HL-60/S4 treated with phorbol 12-myristate 13-acetate at 8.2 ng/mL for 4 days and 3 days (cell line): ENCODE data around the gene TCEAL5.
"Not testable (repeated sequence)": the region's sequence is repeated elsewhere in the genome, so short reads cannot be mapped to it uniquely, and the experiment has no call there.

Experiments used
- in situ Hi-C: fragments of 300-500 bp; cut with MboI; formaldehyde crosslinking; loops from 2 replicates; pipeline ENCODE4 v1.15.0; 2022; ENCODE audit warnings: low sequenced_read_pairs

TCEAL5 gene, protein sequence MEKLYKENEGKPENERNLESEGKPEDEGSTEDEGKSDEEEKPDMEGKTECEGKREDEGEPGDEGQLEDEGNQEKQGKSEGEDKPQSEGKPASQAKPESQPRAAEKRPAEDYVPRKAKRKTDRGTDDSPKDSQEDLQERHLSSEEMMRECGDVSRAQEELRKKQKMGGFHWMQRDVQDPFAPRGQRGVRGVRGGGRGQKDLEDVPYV

DNA sequence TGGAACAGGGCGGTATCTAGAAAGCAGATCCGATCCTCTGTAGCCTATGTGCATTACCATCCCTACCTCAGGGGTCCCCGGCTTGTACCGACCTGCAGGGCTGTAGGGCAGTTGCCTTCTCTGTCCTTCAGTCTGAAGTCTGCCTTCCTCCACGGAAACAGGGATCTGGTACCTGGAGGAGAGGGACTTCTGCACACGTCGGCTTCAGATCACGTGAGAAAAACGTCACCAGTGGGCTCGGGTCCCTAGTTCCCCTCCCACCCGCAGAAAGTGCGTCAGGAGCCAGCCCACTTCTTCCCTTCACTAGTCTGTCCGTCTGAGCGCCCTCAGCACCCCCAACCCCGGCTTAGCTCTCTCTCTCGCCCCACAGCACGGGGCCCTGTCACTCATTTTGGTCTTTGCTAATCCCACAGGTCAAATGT lies at the start of gene TCEAL5:
TCEAL5 (minus strand) TSS at position 170 of the 422 bp plus-strand sequence. CDS start 2,187 bp downstream, outside the sequence.
- in situ Hi-C loops, result no loop called here

DNA sequence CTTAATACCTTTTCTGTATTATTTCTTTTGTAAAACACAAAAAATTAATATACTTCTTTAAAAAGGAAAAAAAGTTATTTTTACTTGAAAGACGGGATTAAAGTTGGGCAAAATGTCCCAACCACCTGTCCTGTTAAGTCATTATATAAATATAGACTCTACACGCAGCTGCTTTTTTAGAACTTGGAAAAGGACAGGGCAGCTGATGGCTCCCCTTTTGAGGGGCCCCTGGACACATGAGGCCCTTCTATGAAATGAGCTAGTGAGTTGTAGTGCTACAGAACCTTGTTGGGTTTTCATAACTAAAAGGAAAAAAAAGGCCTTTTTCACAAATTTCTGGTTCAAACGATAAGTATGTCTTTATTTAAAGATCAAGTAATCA lies 34.8 kb upstream of the TCEAL5 start:
- in situ Hi-C loops, result no loop called here

DNA sequence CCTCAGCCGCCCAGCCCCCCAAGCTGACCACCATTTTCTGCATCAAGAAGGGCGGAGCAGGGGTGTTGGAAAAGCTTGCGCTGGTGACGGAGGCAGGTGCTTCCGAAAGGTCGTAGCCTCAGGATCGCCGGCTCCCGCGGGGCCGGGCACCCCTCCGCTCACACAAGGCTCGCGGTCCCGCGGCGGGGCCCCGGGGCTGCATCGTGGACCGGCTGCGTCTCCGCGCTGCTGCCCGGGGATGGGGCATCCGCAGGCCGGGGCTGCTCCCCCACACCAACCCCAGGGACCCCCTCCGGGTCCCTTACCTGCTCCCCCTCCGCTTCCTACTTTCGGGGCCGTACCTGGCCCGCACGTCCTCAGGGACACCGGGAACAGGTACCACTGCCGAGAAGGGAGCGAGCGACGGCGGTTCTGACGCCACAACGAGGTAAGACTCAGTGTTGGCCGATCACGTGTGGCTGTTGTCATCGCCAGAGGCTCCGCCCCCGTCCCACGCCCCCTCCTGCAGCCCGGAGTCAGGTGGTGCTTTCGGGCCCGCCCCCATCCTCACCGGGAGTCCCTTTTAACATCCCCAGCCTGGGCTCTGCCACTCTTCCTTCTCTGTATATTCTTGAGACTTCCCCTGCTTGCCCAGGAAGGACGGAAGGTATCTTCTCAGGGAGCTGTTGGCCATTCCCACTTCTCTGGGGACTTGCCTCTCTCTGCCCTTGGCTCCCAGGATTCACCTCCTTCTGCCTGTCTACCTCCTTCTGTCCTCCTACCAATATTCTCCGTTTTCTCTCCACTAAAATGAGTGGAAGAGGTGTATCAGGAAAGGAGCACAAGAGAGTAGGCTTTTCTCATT lies 34.2 kb upstream of the TCEAL5 start, which contains the start of gene BEX2:
BEX2 (minus strand) TSS at position 436 of the 844 bp plus-strand sequence. CDS start 1,014 bp downstream, outside the sequence.
- in situ Hi-C loops, result no loop called here

DNA sequence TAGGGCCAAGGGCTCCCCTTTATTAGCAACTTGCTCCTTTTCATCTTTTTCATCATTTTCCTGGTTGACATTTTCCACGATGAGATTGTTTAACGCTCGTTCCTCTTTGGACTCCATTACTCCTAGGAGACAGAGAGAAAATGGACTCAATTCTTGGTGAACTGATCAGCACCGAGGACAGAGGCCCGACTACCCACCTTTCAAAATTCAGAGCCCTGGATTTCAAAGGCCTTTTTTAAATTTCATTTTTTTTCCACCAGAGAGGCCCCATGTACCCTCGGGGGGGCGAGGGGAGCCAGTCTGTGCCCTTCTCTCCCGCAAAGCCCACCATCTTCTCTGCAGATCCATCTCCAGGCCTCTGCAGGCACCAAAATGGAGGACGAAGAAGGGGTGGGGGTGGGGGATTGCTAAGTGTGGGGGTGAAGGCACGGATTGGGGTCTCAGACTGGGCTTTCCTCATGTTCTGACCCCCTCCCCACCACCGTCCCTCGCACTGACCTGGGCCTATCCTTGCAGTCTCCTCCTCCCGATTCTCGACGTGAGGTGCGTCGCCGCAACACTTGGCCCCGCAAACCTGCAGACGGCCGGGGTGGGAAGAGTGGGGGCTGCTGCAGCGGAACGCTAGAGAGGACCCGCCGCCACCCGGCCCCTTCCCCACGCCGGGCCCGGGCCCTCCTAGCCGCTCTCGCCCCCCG lies 33.5 kb upstream of the TCEAL5 start:
- in situ Hi-C loops, result no loop called here

DNA sequence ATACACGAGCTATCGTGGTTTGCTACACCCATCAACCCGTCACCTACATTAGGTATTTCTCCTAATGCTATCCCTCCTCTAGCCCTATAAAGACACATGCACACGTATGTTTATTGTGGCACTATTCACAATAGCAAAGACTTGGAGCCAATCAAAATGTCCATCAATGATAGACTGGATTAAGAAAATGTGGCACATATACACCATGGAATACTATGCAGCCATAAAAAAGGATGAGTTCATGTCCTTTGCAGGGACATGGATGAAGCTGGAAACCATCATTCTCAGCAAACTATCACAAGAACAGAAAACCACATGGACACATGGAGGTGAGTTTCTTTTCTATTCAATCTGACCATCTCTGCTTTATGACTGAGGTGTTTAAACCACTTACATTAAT lies 29.1 kb upstream of the TCEAL5 start:
- in situ Hi-C loops, result not testable (repeated sequence)

DNA sequence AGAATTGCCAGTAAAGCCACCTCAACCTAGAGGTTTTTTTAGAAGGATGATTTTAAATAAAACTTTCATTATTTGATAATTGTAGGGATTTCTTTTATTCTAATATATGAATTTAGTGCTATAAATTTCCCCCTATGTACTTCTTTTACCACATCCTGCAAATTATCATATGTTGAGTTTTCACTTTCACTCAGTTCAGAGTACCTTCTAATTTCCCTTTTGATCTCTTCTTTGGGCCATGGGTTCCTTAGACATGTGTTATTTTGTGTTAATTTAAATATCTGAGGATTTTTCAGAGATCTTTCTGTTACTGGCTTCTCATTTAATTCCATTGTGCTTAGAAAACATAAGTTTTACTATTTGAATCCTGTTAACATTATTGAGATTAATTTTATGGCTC lies 28.2 kb upstream of the TCEAL5 start:
- in situ Hi-C loops, result no loop called here

DNA sequence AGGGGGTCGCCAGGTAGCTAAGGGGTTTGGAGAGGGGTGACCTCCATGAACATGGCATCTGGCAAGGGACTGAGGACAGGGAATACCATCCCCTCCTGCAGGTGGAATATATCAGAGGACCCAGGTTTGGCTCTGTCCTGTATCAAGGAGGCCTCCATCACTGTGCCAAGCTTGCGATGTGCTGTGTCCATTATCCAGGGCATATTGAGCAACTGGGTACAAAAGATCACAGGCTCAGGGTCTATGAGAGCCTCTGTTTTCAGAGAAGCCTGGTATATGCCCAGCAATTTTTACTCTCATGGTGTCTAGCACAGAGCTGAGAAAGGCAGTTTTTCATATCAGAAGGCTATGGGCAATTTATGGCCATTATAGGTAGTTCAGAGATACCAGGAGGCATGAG lies 16.6 kb upstream of the TCEAL5 start:
- in situ Hi-C loops, result no loop called here

DNA sequence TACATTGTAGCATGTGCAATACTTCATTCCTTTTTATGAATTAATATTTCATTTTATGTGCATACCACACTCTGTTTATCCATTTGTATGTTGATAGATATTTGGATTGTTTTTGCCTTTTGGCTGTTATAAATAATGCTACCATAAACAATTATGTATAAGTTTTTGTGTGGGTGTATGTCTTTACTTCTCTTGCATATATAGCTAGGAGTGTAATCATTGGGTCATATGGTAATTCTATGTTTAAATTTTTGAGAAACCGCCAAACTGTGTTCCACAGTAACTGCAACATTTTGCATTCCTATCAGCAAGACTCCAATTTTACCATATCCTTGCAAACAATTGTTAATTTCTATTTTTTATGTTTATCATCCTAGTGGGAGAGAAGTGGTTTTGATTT lies 3.1 kb upstream of the TCEAL5 start:
- in situ Hi-C loops, result no loop called here

DNA sequence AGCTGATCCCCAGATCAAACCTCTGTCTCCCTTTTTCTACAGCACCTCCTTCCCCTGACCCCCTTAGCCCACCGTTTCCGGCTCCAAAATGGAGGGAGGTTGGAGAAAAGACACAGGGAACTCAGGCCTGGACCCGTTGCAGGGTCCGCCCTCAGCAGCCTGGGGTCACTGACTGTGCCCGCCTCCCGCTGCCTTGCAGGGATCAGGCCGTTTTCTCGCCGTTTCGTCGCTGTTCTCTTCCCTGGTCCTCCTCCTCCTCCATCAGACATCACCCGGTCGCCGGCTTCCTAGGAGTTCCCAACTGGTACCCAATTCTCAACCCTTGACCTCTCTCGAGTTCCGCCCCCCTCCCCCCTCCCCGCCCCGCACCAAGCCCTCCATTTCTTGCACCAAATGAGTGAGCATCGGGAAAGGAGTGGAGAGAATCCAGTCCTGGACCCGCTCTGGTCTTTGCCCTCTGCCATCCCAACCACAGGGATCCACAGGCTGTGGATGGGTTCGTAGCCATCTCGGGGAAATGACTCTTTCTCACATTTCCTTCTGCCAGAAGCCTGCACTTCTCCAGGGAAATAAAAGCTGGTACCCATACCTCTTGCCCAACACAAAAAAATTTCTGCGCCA lies 493 bp downstream of the TCEAL5 start:
- in situ Hi-C loops, result no loop called here

DNA sequence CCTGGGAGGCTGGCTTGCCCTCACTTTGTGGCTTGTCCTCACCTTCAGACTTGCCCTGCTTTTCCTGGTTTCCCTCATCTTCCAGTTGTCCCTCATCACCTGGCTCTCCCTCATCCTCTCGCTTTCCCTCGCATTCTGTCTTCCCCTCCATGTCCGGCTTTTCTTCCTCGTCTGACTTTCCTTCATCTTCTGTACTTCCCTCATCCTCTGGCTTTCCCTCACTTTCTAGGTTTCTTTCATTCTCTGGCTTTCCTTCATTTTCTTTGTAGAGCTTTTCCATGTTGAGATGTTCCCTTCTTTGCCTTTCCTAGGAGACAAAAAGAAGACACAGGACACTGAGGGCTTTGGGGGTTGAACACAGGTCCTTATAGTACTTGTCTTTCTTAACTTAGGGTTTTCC lies 2.3 kb downstream of the TCEAL5 start:
- in situ Hi-C loops, result no loop called here

DNA sequence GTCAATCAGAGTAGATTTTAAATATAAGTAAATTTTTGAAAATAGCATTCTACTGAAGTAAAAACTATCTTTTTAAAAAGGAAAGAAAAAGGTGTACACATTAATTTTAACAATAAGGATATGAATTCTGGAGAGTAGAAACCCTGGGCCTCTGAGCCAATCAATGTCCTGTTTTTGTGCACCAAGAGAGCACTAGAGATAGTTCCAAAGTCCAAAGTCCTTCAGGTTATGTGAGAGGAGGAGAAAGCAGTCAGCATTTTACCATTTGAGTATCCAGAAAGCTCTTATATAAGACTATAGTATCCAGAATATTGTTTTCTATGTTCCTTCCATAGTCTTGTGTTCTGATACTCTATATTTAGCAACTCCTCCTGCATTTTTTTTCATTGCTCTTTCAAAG lies 18.3 kb downstream of the TCEAL5 start:
- in situ Hi-C loops, result no loop called here

DNA sequence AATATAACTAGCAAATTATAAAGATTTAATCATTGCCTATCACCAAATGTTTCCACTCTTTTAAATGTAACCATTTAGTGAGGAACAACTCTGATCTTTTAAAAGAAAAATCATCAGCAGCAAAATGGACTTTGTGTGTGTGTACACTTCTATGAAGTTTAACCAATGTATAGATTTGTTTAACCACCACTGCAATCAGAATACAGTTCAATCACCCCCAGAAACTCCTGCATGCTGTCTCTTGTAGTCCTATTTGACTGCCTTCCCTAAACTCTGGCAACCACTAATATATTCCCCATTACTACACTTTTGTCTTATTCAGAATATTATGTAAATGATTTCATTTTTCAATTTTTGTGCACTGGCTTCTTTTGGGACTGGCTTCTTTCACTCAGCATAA lies 19.9 kb downstream of the TCEAL5 start:
- in situ Hi-C loops, result no loop called here

DNA sequence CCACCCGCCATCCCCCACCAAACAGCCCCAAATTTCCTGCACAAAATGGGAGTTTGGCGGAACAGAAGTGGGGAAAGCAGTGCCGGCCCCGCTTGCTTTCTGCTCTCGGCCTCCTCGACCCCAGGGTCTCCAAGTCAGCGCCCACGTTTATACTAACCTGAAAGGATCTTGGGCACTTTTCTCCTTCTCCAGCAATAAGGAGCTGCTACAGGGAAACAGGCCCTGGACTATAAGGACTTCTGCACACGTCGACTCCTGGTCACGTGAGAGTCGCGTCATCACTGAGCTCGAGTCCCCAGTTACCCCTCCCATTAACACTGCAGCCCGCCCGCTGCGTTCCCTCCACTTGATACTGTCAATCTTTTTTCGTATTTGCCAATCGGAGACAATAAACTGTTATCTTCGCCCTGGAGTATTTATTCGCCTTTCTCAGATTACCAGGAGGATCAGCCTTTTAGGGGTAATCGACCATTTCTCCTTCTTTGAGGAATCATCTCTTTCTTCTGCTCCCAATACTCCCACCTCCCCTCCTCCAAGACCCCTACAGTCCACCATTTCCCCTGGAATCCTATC lies 21.5 kb downstream of the TCEAL5 start, which contains the start of gene TCEAL8:
TCEAL8 (minus strand) TSS at position 235 of the 573 bp plus-strand sequence. CDS start 1,176 bp downstream, outside the sequence.
- in situ Hi-C loops, result no loop called here

DNA sequence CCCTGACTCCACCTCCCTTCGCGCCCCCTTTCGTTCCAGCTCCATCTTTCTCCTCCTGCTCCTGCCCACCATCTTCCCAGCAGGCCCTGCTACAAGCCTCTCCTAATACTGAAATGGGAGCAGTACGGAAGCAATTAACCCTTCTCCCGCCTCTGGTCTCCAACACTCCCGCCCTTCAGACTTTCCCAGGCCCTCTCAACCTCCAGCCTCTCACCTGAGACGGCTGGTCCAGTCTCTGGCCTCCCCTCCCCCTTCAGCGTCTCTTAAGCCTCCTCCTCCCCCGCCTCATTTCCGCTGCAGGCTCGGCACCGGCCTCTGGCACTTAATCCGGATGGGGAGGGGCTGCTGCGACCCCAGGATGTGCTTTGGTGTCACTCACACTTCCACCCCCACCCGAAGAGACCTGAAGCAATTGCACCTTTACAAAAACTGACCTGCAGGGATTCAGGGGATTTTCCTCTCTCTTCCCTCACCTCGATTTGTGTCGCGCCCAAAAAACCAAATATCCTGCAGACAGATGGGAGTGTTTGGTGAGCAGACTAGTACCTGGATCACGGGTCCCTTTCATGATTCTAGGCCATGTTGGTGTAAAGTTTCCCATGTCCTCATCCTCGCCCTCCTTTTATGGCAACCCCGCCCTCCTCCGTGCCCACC lies 22.3 kb downstream of the TCEAL5 start:
- in situ Hi-C loops, result no loop called here

DNA sequence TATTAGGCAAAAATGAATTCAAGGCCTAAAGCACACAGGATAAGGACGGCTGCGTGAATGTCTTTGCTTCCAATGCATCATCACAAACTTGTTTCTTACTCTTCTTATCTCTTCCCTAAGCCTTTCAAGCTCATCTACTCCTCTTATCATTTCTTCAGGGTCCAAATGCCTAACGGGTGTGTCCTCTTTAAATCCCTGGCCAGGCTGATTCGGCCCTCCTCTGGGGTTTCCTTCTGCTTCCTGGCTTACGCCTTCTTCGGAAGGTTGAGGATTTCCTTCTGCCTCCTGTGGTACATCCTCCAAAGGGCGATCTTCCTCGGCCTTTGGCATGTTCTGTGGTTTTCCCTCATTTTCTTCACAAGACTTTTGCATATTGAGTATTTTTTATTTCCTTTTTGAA lies 22.9 kb downstream of the TCEAL5 start:
- in situ Hi-C loops, result no loop called here

DNA sequence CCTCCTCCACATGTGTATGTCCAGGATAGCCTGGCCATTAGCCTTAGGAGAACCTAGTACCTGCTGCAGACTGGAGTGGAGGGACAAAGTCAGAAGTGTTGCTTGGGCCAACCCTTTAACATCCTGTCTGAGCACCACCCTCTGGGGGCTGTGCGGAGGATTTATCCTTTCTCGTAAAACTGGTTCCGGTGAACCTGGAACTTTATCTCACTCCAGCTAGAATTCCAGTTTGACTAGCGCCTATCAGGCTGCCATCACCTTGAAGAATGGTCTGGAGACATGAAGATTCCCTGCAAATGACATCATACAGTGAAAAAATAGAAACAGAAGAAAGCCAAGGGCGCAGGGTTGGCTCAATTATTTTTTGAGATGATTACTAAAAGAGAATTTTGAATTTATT lies 25.6 kb downstream of the TCEAL5 start:
- in situ Hi-C loops, result no loop called here

DNA sequence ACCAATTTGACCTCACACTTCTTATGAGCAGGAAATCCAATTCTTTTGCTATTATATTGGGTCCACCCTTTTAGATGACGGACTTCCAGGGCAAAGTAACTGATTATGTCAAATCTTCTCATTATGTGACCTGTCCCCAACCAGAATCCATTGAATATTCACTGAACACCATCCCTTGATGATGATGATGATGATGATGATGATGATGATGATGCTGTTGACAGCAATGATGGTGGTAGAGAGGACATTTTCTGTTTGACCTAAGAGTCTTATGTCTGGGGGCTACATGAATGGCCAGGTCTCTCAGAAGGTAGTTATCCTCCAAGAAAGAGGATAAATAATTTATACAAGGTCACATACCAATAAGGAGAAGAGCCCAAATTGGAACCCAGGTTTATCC lies 26.7 kb downstream of the TCEAL5 start:
- in situ Hi-C loops, result no loop called here

DNA sequence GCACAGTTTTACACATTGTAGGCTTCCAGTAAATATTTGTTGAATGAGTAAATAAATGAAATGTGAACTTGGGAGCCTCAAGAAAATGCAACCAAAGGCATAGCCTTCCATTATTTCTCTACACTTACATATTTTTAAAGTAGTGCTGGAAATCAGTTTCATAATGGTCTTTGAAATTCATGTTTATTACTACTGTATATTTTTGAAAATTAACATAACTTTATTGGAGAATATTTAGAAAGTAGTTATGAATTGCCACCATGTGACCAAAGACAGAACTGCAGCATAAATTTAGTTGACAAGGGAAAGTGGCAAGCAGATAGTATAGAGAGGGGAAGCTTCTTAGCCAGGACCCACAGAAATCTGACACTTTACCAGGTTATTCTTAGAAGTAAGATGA lies 28.0 kb downstream of the TCEAL5 start:
- in situ Hi-C loops, result no loop called here

DNA sequence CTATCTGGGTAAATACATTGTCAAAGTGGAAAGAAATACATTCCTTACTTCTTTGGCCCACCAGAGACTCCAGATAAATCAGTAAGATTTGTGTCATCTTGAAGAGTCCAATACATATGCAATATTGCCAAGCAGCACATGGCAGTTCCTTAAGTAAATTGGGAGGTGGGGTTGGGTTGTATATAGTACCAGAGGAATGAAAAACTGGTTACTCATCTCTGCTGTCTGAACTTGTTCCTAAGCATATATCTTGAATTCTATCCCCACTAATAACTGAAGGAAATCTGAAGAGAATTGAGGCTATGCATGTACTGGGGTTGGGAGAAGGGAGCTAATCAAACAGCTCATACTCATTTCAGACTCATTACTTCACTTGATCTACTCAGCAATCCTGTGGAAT lies 36.4 kb downstream of the TCEAL5 start:
- in situ Hi-C loops, result no loop called here

DNA sequence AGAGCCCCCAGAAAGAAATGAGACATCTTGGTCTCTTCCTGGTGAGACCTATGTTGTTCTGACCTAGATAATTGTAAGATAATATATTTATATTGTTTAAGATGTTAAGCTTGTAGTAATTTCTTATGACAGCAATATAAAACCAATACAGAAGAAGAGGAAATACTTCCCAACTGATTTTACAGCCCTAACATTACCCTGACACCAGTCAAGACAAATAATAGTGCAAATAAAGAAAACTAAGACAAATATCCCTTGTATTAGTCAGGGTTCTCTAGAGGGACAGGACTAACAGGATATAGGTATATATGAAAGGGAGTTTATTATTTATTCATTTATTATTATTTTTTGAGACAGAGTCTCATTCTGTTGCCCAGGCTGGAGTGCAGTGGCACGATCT lies 40.3 kb downstream of the TCEAL5 start:
- in situ Hi-C loops, result no loop called here
